OCI-LY7 (cell line): ENCODE results near the gene PMS2. TPM values are rescaled to one million over a fixed set of nuclear protein-coding genes. Genes with fewer than 3 reads are reported as not detected.
"Not testable (repeated sequence)": the region's sequence is repeated elsewhere in the genome, so short reads cannot be mapped to it uniquely, and the experiment has no call there.

ENCODE experiments used
- BruUV-seq: library from RNA; stranded (reverse); fragments of 400-500 nt; replicated peaks from 2 replicates; lab custom pipeline; 2021; lab: Mats Ljungman, UMichigan
- CTCF ChIA-PET: fragments of 300-600 bp; sonication (Branson Sonifier 250); formaldehyde crosslinking; loops from one replicate; lab custom pipeline; 2022; ENCODE audit warnings: antibody characterized with exemption; ENCODE audit not compliant: unreplicated experiment; lab: Charles Lee
- POLR2A ChIA-PET: fragments of 300-600 bp; sonication (Branson Sonifier 250); formaldehyde crosslinking; loops from one replicate; lab custom pipeline; 2022; ENCODE audit warnings: antibody characterized with exemption; lab: Charles Lee
- DNase-seq: peaks from one replicate; pipeline ENCODE4 v3.0.0-alpha.2; 2015; ENCODE audit warnings: low spot score
- H2AFZ ChIP-seq: fragments of 200-600 bp; sonication (generic), shearing (Covaris generic); 2 replicates; pipeline ENCODE4 v1.6.1; 2014; ENCODE audit warnings: mild to moderate bottlenecking, antibody characterized with exemption, low read length, moderate library complexity
- H3K27ac ChIP-seq: fragments of 200-600 bp; sonication (generic); 2 replicates; pipeline ENCODE4 v1.5.1; 2014; ENCODE audit warnings: mixed run types, low read depth, mild to moderate bottlenecking, moderate library complexity, low read length, inconsistent platforms; ENCODE audit not compliant: poor library complexity, severe bottlenecking
- H3K36me3 ChIP-seq: fragments of 200-600 bp; sonication (generic); 2 replicates; pipeline ENCODE4 v1.6.1; 2014; ENCODE audit warnings: mild to moderate bottlenecking, antibody characterized with exemption, low read length, moderate library complexity, mixed read lengths; ENCODE audit not compliant: insufficient read depth
- H3K4me1 ChIP-seq: fragments of 200-600 bp; sonication (generic); 2 replicates; pipeline ENCODE4 v1.5.1; 2014; ENCODE audit warnings: mild to moderate bottlenecking, low read length; ENCODE audit not compliant: insufficient read depth, poor library complexity, severe bottlenecking
- H3K4me2 ChIP-seq: fragments of 200-600 bp; sonication (generic); 2 replicates; pipeline ENCODE4 v1.6.1; 2014; ENCODE audit warnings: mild to moderate bottlenecking, low read length
- H3K4me3 ChIP-seq: fragments of 200-600 bp; sonication (generic); 2 replicates; pipeline ENCODE4 v1.5.1; 2014; ENCODE audit warnings: mild to moderate bottlenecking, low read depth, low read length; ENCODE audit not compliant: poor library complexity, severe bottlenecking
- H3K79me2 ChIP-seq: fragments of 200-600 bp; sonication (generic); 2 replicates; pipeline ENCODE4 v1.6.1; 2016; ENCODE audit warnings: low read depth, mild to moderate bottlenecking, low read length, moderate library complexity, mixed read lengths; ENCODE audit not compliant: insufficient read depth
- H3K9me2 ChIP-seq: fragments of 200-600 bp; sonication (generic); 2 replicates; pipeline ENCODE4 v1.6.1; 2016; ENCODE audit warnings: mild to moderate bottlenecking, low read length, mixed read lengths; ENCODE audit not compliant: insufficient read depth
- H3K9me3 ChIP-seq: fragments of 200-600 bp; sonication (generic); 2 replicates; pipeline ENCODE4 v1.6.1; 2014; ENCODE audit warnings: mild to moderate bottlenecking, mixed run types, low read length, mixed read lengths
- H4K20me1 ChIP-seq: fragments of 200-600 bp; sonication (generic); 2 replicates; pipeline ENCODE4 v1.6.1; 2014; ENCODE audit warnings: mild to moderate bottlenecking, antibody characterized with exemption, low read length, moderate library complexity, mixed read lengths; ENCODE audit not compliant: insufficient read depth
- EZH2phosphoT487 ChIP-seq: fragments of 200-600 bp; sonication (generic); IDR thresholded peaks from 2 replicates; pipeline ENCODE4 v1.6.1; 2018; ENCODE audit warnings: low read depth, borderline replicate concordance, mild to moderate bottlenecking, mixed run types, antibody characterized with exemption, low read length, moderate library complexity, mixed read lengths
- intact Hi-C: fragments of 100-400 bp; cut with micrococcal nuclease; formaldehyde crosslinking; loops from one replicate; pipeline ENCODE4 v1.10.0; 2022; ENCODE audit not compliant: unreplicated experiment
- total RNA-seq, 2 experiments: library from RNA; depleted of rRNA in 1 of 2; stranded (reverse); fragments of >200 nt in 1 of 2; shearing (Covaris generic) in 1 of 2; gene quantifications; 2 replicates each; pipeline ENCODE4 v1.2.3, GENCODE V29; 2014 to 2022
- TF ChIP-seq, protein P1 (sequence below): fragments of 200-600 bp; sonication (generic); conservative IDR thresholded peaks from 2 replicates; pipeline ENCODE4 v1.5.1; 2014; ENCODE audit warnings: mild to moderate bottlenecking, antibody characterized with exemption, low read length, moderate library complexity, mixed read lengths

Gene PMS2
- total RNA-seq, 2 experiments from 2014 or later: 22.9 to 37.1 TPM

DNA sequence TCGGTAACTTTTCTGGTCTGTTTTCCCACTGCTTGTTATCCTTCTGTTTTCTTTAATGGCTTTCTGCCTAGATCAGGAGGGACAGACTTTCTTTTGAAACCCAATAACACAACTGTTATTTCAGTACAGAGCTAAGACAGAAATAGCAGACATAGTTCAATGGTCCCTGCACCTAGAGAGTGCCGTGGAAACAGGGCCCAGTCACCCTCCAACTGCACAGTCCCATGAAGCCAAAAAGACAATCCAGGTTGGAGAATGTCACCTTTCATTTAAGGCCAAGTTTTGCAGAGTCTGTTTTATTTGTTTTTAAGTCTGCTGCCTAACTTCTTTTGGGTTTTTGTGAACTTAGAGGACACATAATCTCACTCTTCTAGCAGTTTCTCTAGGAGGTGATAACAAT is 2.7 kb upstream of the PMS2 start:
- intact Hi-C loops: no loop called here
- peaks cover 46% of the 10 kb centered on the region for H3K79me2 ChIP-seq
- peaks cover 53% of the 10 kb centered on the region for H3K36me3 ChIP-seq
- no peaks in the 10 kb centered on the region for H4K20me1 ChIP-seq
- CTCF ChIA-PET: no interaction called here
- POLR2A ChIA-PET: interaction anchor here (0.6 to 1.6 kb wide), 3 partner anchors 9 to 59 kb away, joined by 3 to 9 read pairs (median 7); no protein-coding TSS in a partner anchor
- H3K4me1 ChIP-seq: peaks cover 38% of the 10 kb centered on the region
- H3K27ac ChIP-seq: no peak overlapping the region
- no peak for TF ChIP-seq EZH2phosphoT487
- TF ChIP-seq, protein P1, sequence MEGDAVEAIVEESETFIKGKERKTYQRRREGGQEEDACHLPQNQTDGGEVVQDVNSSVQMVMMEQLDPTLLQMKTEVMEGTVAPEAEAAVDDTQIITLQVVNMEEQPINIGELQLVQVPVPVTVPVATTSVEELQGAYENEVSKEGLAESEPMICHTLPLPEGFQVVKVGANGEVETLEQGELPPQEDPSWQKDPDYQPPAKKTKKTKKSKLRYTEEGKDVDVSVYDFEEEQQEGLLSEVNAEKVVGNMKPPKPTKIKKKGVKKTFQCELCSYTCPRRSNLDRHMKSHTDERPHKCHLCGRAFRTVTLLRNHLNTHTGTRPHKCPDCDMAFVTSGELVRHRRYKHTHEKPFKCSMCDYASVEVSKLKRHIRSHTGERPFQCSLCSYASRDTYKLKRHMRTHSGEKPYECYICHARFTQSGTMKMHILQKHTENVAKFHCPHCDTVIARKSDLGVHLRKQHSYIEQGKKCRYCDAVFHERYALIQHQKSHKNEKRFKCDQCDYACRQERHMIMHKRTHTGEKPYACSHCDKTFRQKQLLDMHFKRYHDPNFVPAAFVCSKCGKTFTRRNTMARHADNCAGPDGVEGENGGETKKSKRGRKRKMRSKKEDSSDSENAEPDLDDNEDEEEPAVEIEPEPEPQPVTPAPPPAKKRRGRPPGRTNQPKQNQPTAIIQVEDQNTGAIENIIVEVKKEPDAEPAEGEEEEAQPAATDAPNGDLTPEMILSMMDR: no peak
- no peak for DNase-seq
- BruUV-seq: TSS peak; percentile 65
- H3K9me3 ChIP-seq: no peaks in the 10 kb centered on the region
- no peak overlapping the region for H2AFZ ChIP-seq
- peak overlapping the region; percentile 82 for H3K4me2 ChIP-seq
- no peak overlapping the region for H3K4me3 ChIP-seq
- no peaks in the 10 kb centered on the region for H3K9me2 ChIP-seq

DNA sequence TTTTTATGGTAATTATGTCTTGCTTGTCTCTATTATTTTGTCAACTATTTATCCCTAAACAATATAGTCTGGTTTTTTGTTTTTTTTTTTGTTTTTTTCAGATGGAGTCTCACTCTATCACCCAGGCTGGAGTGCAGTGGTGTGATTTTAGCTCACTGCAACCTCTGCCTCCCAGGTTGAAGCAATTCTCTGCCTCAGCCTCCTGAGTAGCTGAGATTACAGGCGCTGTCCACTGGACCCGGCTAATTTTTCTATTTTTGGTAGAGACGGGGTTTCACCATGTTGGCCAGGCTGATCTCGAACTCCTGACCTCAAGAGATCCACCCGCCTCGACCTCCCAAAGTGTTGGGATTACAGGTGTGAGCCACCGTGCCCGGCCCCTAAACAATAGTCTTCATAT is 1.5 kb upstream of the PMS2 start:
- H3K9me2 ChIP-seq, CTCF ChIA-PET, H2AFZ ChIP-seq, intact Hi-C loops, H4K20me1 ChIP-seq, H3K27ac ChIP-seq, H3K9me3 ChIP-seq, BruUV-seq, DNase-seq: not testable (repeated sequence)
- Histone ChIP-seq H3K4me1 (peaks cover 40% of the 10 kb centered on the region), H3K79me2 (peaks cover 47% of the 10 kb centered on the region), H3K36me3 (peaks cover 44% of the 10 kb centered on the region), H3K4me2 (peak overlapping the region; percentile 82), H3K4me3 (peak overlapping the region; percentile 91)
- POLR2A ChIA-PET: interaction anchor here (0.8 kb wide), 1 partner anchor 193 kb away, joined by 4 read pairs; no protein-coding TSS in a partner anchor

DNA sequence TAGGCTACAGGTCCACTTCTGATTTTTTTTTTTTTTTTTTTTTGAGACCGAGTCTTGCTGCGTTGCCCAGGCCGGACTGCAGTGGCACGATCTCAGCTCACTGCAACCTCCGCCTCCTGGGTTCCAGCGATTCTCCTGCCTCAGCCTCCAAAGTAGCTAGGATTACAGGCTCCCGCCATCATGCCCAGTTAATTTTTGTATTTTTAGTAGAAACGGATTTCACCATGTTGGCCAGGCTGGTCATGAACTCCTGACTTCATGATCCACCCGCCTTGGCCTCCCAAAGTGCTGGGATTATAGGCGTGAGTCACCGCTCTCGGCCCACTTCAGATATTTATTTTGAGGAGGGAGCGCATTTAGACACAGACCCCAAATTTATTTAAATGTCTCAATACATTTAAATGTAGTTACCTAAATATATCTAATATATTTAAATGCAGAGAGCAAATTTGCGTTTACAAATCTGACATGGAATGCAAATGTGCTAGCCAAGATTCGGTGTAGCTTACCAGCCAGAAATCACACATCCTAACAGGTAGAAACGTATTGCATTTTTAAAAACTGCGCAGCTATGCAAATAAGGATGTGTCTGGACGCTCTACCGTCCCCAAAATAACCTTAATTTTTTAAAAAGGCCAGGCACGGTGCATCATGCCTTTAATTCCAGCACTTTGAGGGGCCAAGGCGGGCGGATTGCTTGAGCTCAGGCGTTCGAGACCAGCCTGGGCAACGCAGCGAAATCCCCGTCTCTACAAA is 836 bp downstream of the PMS2 start:
- H2AFZ ChIP-seq, H4K20me1 ChIP-seq, H3K9me3 ChIP-seq, H3K9me2 ChIP-seq, BruUV-seq: not testable (repeated sequence)
- Histone ChIP-seq H3K27ac (peak overlapping the region; percentile 57), H3K4me1 (peaks cover 40% of the 10 kb centered on the region), H3K79me2 (peaks cover 47% of the 10 kb centered on the region), H3K4me2 (peak overlapping the region; percentile 55), H3K4me3 (peak overlapping the region; percentile 91), H3K36me3 (peaks cover 48% of the 10 kb centered on the region)
- POLR2A ChIA-PET: interaction anchor here (0.6 to 2.9 kb wide), 13 partner anchors 11 to 342 kb away, joined by 3 to 9 read pairs (median 4); no protein-coding TSS in a partner anchor
- CTCF ChIA-PET: interaction anchor here (0.6 to 1.3 kb wide), 3 partner anchors 11 to 159 kb away, joined by 3 to 5 read pairs (median 4); no protein-coding TSS in a partner anchor
- intact Hi-C loops: loop anchor here (10.0 kb wide), 1 partner anchor 427 kb away; no protein-coding TSS in a partner anchor
- DNase-seq: peak; percentile 53
